ENCODE measurements around the gene ELMO1.

The ELMO1 gene

DNA sequence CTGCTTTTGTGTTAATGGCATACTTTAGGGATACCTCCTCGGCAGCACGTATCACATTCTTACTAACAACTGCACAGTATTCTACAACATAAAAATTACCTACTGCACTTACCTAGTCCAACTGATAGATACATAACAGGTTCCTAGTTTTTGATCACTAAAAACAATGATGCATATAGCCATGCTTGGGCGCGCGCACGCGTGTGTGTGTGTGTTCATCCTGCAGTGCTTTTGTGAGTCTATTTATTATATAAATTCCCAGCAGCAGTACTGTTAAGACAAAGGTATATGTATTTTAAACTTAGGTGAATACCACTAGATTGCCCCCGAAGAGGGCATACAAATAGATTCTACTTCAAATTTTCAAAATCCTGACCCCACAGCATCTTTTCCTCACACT, 181.4 kb downstream of the ELMO1 start:
- no peak for DNase-seq (ENCODE audit: low spot score)

- DNase-seq (ENCODE audit: low spot score), result no peak
Measured at GRCh38 chr7:37265876-37266275, 182.8 kb downstream of the ELMO1 start.

- DNase-seq (ENCODE audit: low spot score), result no peak
Measured at GRCh38 chr7:37265006-37265405, 183.7 kb downstream of the ELMO1 start.

DNA sequence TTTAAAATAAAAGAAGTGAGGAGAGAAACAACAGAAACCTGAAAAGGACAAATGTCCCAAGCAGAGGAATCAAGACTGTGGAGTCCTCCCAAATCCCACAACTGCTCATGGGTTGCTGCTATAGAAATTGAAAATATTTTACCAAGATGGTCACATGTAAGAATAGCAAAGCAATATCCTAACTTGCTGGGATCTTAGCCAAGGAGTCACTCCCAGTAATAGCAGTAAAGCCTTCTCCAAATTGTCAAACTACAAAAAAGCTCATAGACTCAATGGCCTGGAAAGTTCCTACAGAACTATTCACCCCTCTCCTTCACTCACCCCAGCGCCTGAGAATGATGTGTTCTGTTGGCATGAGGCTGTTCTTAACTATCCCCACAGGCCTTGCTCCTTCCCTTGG, 186.5 kb downstream of the ELMO1 start:
- DNase-seq (ENCODE audit: low spot score), result no peak

GRCh38 chr7:37259319-37259821, 189.3 kb downstream of the ELMO1 start:
- DNase-seq (ENCODE audit: low spot score), result no peak

- no peak for DNase-seq (ENCODE audit: low spot score)
Measured at GRCh38 chr7:37256631-37257030, 192.0 kb downstream of the ELMO1 start.

- no peak for DNase-seq (ENCODE audit: low spot score)
Measured at GRCh38 chr7:37255327-37255944, 193.2 kb downstream of the ELMO1 start.

GRCh38 chr7:37251222-37251621, 197.4 kb downstream of the ELMO1 start:
- DNase-seq (ENCODE audit: low spot score), result no peak

- no peak for DNase-seq (ENCODE audit: low spot score)
Measured at GRCh38 chr7:37249240-37249639, 199.4 kb downstream of the ELMO1 start.

- DNase-seq (ENCODE audit: low spot score), result no peak
Measured at GRCh38 chr7:37248396-37248861, 200.2 kb downstream of the ELMO1 start.

- peak; percentile 27 for DNase-seq (ENCODE audit: low spot score)
Measured at GRCh38 chr7:37247861-37248260, 200.8 kb downstream of the ELMO1 start.

GRCh38 chr7:37245590-37245989, 203.1 kb downstream of the ELMO1 start:
- DNase-seq (ENCODE audit: low spot score), result no peak

GRCh38 chr7:37236906-37237305, 211.8 kb downstream of the ELMO1 start:
- DNase-seq (ENCODE audit: low spot score), result no peak

- DNase-seq (ENCODE audit: low spot score), result no peak
Measured at GRCh38 chr7:37235813-37236212, 212.9 kb downstream of the ELMO1 start.

DNA sequence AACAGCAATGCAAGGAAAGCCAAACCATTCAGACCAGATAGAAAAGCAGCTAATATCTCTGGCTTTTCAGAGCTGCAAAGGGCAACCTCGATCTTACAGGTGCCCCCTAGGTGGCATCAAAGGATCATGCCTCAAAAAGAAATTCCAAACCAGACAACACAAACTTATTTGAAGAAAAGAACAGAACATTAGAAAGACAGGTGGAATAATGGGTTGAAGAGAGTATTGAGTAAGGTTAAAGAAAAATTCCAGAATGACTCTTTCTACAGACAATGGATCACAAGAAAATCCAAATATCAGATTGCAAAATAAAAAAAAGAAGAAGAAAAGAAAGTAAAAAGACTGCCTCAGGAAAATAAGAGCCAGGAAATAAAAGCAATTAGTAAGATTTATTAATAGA, 213.7 kb downstream of the ELMO1 start:
- peak; percentile 21 for DNase-seq (ENCODE audit: low spot score)

GRCh38 chr7:37234334-37234733, 214.3 kb downstream of the ELMO1 start:
- DNase-seq (ENCODE audit: low spot score), result no peak

DNA sequence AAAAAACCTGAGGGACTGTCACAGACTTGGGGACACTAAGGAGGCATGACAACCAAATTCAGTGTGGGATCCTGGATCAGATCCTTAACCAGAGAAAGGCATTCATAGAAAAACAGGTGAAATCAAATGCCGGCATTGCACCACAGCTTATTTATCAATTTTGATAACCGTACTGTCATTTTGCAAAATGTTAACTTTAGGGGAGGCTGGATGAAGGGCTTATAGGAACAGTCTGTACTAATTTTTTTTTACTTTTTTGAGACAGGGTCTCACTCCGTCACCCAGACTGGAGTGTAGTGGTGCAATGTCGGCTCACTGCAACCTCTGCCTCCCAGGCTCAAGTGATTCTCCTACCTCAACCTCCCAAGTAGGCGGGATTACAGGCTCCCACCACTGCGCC, 217.1 kb downstream of the ELMO1 start:
- DNase-seq (ENCODE audit: low spot score), result no peak

GRCh38 chr7:37230221-37230620, 218.4 kb downstream of the ELMO1 start:
- DNase-seq (ENCODE audit: low spot score), result peak; percentile 5

GRCh38 chr7:37229381-37229780, 219.3 kb downstream of the ELMO1 start:
- DNase-seq (ENCODE audit: low spot score), result no peak

GRCh38 chr7:37225285-37225969, 223.2 kb downstream of the ELMO1 start:
- DNase-seq (ENCODE audit: low spot score), result no peak

GRCh38 chr7:37224746-37225145, 223.9 kb downstream of the ELMO1 start:
- DNase-seq (ENCODE audit: low spot score), result no peak

- DNase-seq (ENCODE audit: low spot score), result no peak
Measured at GRCh38 chr7:37220664-37221063, 228.0 kb downstream of the ELMO1 start.

DNA sequence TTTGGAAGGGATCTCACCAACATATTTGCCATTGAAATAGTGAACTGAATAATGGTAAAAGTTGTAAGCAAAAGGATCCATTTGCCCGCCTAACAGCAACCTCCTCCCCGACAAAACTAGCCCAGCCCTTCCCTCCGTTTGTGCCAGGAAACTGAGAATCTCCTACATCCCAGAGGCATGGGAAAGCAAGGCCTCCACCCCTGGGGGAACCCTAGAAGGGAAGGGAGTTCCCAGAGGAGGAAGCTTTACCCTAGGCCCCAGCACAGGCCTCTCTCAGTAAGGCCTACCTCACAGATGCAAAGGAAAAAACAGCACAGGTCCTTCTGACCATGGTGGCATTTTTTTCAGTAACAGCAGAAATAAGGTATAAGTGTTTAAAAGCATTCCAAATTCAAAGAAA, 229.7 kb downstream of the ELMO1 start:
- DNase-seq (ENCODE audit: low spot score), result no peak

DNA sequence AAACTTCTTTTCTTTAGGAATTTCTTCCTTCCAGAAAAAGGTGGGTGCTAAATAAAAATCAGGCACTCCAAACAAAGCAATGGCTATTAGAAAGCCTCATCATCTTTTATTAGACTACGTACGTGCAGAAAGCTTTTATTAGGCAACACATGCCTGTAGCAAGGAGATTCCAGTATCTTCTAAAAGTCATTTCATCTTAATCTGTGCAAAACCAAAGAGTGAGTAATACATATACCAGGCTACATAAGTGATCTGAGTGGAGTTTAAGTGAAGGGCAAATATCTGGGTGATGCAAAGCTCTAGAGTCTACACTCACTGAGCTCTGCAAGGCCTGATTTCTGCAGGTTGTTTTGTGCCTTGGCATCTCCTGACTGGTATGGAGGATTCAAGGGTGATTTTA, 231.7 kb downstream of the ELMO1 start:
- no peak for DNase-seq (ENCODE audit: low spot score)

Data from RKO (cell line).